Measurements from ENCODE around the gene ZNF292. TPM values are rescaled to one million over a fixed set of nuclear protein-coding genes. Genes with fewer than 3 reads are reported as not detected.
"Not testable (repeated sequence)": the region's sequence is repeated elsewhere in the genome, so short reads cannot be mapped to it uniquely, and the experiment has no call there.

Gene ZNF292
- total RNA-seq, 6 experiments from 2014 or later, result 18.5 to 22.4 (median 19.0) TPM

DNA sequence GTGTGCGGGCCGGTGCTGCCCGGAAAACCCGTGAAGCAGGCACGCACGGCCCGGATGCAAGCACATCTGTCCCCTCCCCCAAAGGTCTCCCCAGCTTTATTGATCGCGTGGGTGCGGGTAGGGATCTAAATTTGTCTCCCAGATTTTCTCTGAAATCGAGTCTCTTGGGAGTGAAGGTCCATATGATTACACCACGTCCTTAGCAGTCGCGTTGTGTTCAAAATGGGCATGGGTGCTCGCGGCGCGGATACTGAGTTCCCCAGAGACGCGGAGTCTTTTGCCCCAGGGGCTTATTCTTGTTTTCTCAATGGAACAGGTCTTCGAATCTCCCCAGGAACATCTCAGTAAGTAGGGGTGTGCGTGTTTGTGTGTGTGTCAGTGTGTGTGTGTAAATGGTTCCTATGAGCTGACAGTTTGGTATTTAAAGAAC lies 2.8 kb upstream of the ZNF292 start:
- peak overlapping the region; percentile 98 for H3K4me3 Mint-ChIP-seq
- peaks cover 43% of the 10 kb centered on the region for H3K4me1 Mint-ChIP-seq (ENCODE audit: low read depth)
- TF ChIP-seq, protein P1, sequence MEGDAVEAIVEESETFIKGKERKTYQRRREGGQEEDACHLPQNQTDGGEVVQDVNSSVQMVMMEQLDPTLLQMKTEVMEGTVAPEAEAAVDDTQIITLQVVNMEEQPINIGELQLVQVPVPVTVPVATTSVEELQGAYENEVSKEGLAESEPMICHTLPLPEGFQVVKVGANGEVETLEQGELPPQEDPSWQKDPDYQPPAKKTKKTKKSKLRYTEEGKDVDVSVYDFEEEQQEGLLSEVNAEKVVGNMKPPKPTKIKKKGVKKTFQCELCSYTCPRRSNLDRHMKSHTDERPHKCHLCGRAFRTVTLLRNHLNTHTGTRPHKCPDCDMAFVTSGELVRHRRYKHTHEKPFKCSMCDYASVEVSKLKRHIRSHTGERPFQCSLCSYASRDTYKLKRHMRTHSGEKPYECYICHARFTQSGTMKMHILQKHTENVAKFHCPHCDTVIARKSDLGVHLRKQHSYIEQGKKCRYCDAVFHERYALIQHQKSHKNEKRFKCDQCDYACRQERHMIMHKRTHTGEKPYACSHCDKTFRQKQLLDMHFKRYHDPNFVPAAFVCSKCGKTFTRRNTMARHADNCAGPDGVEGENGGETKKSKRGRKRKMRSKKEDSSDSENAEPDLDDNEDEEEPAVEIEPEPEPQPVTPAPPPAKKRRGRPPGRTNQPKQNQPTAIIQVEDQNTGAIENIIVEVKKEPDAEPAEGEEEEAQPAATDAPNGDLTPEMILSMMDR (IDR thresholded peaks at IDR 0.05), result no peak
- peaks cover 2% of the 10 kb centered on the region; the same call in 1 of the 2 replicates for H3K27me3 Mint-ChIP-seq (ENCODE audit: insufficient read depth)
- peaks cover 7% of the 10 kb centered on the region; the same call in 1 of the 2 replicates for H3K36me3 Mint-ChIP-seq (ENCODE audit: low read depth)
- H3K27ac Mint-ChIP-seq, result peak overlapping the region; percentile 98
- no peaks in the 10 kb centered on the region for H3K9me3 Mint-ChIP-seq
- DNase-seq, result no peak

DNA sequence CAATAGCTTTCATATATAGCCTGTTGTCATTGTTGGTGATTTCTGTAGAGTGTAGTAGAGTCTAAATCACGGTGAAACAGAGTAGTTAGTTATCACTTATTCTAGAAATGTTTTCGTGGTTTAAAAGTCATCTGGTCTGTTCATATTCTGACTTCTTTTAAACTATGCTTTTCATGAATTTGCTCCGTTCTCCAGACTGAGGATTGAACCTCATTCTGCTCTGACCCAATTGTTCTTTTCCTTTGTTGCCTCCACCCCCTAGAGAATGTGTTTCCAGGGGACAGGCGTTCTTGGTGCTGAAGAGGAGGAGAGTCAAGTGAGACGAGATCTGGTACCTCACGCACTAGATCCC lies 748 bp upstream of the ZNF292 start:
- H3K4me1 Mint-ChIP-seq (ENCODE audit: low read depth), result peaks cover 43% of the 10 kb centered on the region
- TF ChIP-seq, protein P1 (IDR thresholded peaks at IDR 0.05), result no peak
- peaks cover 2% of the 10 kb centered on the region; the same call in 1 of the 2 replicates for H3K27me3 Mint-ChIP-seq (ENCODE audit: insufficient read depth)
- H3K36me3 Mint-ChIP-seq (ENCODE audit: low read depth), result peaks cover 7% of the 10 kb centered on the region; the same call in 1 of the 2 replicates
- H3K27ac Mint-ChIP-seq, result peak overlapping the region; percentile 98
- DNase-seq, result peak; percentile 87
- peak overlapping the region; percentile 98 for H3K4me3 Mint-ChIP-seq
- H3K9me3 Mint-ChIP-seq, result no peaks in the 10 kb centered on the region

DNA sequence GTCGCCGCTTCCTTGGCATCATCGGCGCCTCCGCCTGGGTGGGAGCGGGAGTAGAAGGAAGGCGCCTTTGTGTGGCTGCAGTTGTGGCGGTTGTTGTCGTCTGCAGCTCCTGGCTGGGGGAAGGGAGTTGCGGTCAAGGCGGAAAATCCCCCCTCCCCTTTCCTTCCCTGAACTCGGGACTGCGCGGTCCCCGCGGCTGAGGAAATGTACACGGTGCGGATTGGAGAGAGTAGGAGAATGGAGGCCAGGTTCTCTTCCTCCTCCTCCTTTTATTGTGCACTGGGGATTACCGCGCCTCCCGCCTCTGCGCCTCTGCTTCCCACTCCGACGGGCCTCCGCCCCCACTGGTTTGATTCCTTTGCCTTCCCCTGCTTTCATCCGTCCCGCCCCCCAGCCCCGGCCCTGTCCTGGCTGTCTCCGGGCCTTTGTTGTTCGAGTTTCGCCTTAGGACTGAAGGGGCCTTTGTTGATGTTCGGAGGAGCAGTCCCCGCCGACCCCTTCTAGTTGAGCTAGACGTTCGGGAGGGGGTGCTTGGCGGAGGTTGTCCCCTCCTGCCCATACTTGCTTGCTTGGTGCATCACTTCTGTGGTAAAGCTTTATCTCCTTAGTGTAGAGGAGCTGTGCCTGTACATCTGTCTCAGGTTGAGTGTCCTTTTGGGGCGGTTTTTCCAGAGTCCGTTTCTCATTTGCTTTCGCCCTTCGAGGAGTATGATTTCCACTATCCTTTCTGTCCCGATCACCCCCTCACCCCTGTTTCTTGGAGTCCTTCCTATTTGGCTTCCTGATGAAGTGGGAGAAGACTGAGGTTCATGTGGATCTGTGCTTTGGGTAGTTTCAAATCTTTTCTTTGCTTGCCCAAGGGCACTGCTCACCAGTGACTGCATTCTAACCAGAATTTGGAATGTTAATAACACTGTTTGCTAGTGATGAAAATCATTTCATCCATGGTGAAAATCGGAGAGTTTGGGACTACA lies 764 bp downstream of the ZNF292 start:
- TF ChIP-seq, protein P1 (IDR thresholded peaks at IDR 0.05), result no peak
- H3K4me3 Mint-ChIP-seq, result peak overlapping the region; percentile 98
- peak overlapping the region; percentile 98 for H3K27ac Mint-ChIP-seq
- peak; percentile 32 for DNase-seq
- H3K9me3 Mint-ChIP-seq, result no peaks in the 10 kb centered on the region
- H3K4me1 Mint-ChIP-seq (ENCODE audit: low read depth), result peaks cover 48% of the 10 kb centered on the region
- H3K27me3 Mint-ChIP-seq (ENCODE audit: insufficient read depth), result peaks cover 2% of the 10 kb centered on the region; the same call in 1 of the 2 replicates
- peaks cover 7% of the 10 kb centered on the region; the same call in 1 of the 2 replicates for H3K36me3 Mint-ChIP-seq (ENCODE audit: low read depth)

- not testable (repeated sequence) for H3K27ac Mint-ChIP-seq; H3K36me3 Mint-ChIP-seq (ENCODE audit: low read depth); H3K4me3 Mint-ChIP-seq; DNase-seq; H3K27me3 Mint-ChIP-seq (ENCODE audit: insufficient read depth); H3K9me3 Mint-ChIP-seq
- H3K4me1 Mint-ChIP-seq (ENCODE audit: low read depth), result peaks cover 38% of the 10 kb centered on the region
These were observed 2.2 kb downstream of the ZNF292 start for GRCh38 chr6:87157596-87157995.

- Mint-ChIP-seq H3K27me3 (ENCODE audit: insufficient read depth) (no peaks in the 10 kb centered on the region), H3K4me1 (ENCODE audit: low read depth) (peaks cover 32% of the 10 kb centered on the region)
- TF ChIP-seq, protein P1 (IDR thresholded peaks at IDR 0.05), result no peak
These were observed 5.9 kb downstream of the ZNF292 start for GRCh38 chr6:87161299-87161698.

DNA sequence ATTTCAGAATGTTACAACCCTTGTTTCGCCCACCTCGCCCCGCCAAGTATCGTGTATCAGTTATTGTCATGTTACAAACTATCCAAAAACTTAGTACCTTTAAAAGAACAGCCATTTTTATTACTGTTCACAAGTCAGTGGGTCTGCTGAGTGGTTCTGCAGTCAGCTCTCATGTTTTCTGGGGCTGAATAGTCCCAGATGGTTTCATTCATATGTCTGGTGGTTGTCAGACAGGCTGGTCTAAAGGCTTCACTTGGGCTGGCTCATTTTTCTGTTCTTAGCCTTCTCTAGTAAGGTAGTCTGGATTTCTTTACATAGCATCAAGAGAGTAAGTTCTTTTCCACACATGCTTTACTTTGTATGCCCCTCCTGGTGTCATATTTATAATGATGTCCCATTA lies 8.6 kb downstream of the ZNF292 start:
- Mint-ChIP-seq H3K27me3 (ENCODE audit: insufficient read depth) (no peaks in the 10 kb centered on the region), H3K4me3 (no peak overlapping the region), H3K36me3 (ENCODE audit: low read depth) (no peaks in the 10 kb centered on the region), H3K9me3 (no peaks in the 10 kb centered on the region), H3K4me1 (ENCODE audit: low read depth) (peaks cover 31% of the 10 kb centered on the region), H3K27ac (no peak overlapping the region)
- TF ChIP-seq, protein P1 (IDR thresholded peaks at IDR 0.05), result no peak
- no peak for DNase-seq

More at GRCh38 chr6:87161299-87161698, 5.9 kb downstream of the ZNF292 start:
- Mint-ChIP-seq H3K9me3 (no peaks in the 10 kb centered on the region), H3K27ac (no peak overlapping the region), H3K4me3 (no peak overlapping the region), H3K36me3 (ENCODE audit: low read depth) (peaks cover 7% of the 10 kb centered on the region; the same call in 1 of the 2 replicates)
- DNase-seq, result no peak
